ENCODE measurements around the gene CSH2. TPM values are rescaled to one million over a fixed set of nuclear protein-coding genes. Genes with fewer than 3 reads are reported as not detected.
A peak's percentile ranks its signal among the peaks of the same experiment; 100 is the strongest.
"Not testable (repeated sequence)": the region's sequence is repeated elsewhere in the genome, so short reads cannot be mapped to it uniquely, and the experiment has no call there.

CSH2 gene
- total RNA-seq, 1 donor from 2014 or later = not detected

- H3K4me3 ChIP-seq (ENCODE audit: low read depth, low read length) = no peak overlapping the region
- no peak for DNase-seq (ENCODE audit: low read depth)
- no peak for TF ChIP-seq CTCF (conservative IDR thresholded peaks at IDR 0.05; ENCODE audit: low read depth, low read length)
Observed at GRCh38 chr17:63845509-63845908, 28.0 kb downstream of the CSH2 start.

- DNase-seq (ENCODE audit: low read depth) = no peak
- no peak for TF ChIP-seq CTCF (conservative IDR thresholded peaks at IDR 0.05; ENCODE audit: low read depth, low read length)
- peak overlapping the region; percentile 72 for H3K4me3 ChIP-seq (ENCODE audit: low read depth, low read length)
Observed at GRCh38 chr17:63843910-63844677, 29.4 kb downstream of the CSH2 start.

GRCh38 chr17:63843387-63843888 is 30.0 kb downstream of the CSH2 start:
- DNase-seq (ENCODE audit: low read depth) = not testable (repeated sequence)
- H3K4me3 ChIP-seq (ENCODE audit: low read depth, low read length) = peak overlapping the region; percentile 72

- no peak for TF ChIP-seq CTCF (conservative IDR thresholded peaks at IDR 0.05; ENCODE audit: low read depth, low read length)
- peak; percentile 90 for DNase-seq (ENCODE audit: low read depth)
- H3K4me3 ChIP-seq (ENCODE audit: low read depth, low read length) = peak within 1 kb of the TSS; percentile 72
Observed at GRCh38 chr17:63842540-63843386, 30.7 kb downstream of the CSH2 start, which contains the start of gene SMARCD2. TSS of gene SMARCD2 (minus strand) at chr17:63842685. CDS start at chr17:63842674, 11 bp downstream.

- no peak for TF ChIP-seq CTCF (conservative IDR thresholded peaks at IDR 0.05; ENCODE audit: low read depth, low read length)
- DNase-seq (ENCODE audit: low read depth) = no peak
- H3K4me3 ChIP-seq (ENCODE audit: low read depth, low read length) = peak overlapping the region; percentile 72
Observed at GRCh38 chr17:63842173-63842539, 31.3 kb downstream of the CSH2 start.

GRCh38 chr17:63841350-63842172 is 31.9 kb downstream of the CSH2 start:
- peak overlapping the region; percentile 72 for H3K4me3 ChIP-seq (ENCODE audit: low read depth, low read length)
- DNase-seq (ENCODE audit: low read depth) = no peak
- no peak for TF ChIP-seq CTCF (conservative IDR thresholded peaks at IDR 0.05; ENCODE audit: low read depth, low read length)

All from epithelial cell of proximal tubule (primary cell).